RWPE2 (cell line): ENCODE results near the gene PMCH.

Source experiments
- ATAC-seq: fragments of 200-7000 bp; cut with Tn5 transposase; 3 replicates; pipeline ENCODE4 v1.9.1; 2021; ENCODE audit warnings: low read depth
- DNase-seq: peaks from one replicate; pipeline ENCODE4 v3.0.0-alpha.2; 2020; ENCODE audit warnings: low spot score
- H3K27ac ChIP-seq: fragments of 450-650 bp; 2 replicates; pipeline ENCODE4 v1.5.1; 2017; ENCODE audit warnings: mild to moderate bottlenecking; ENCODE audit not compliant: poor library complexity, severe bottlenecking
- H3K27me3 ChIP-seq: fragments of 250-450 bp; sonication (Bioruptor Pico); 2 replicates; pipeline ENCODE4 v1.5.1; 2021; ENCODE audit warnings: mild to moderate bottlenecking, moderate library complexity; ENCODE audit not compliant: insufficient read depth, poor library complexity, severe bottlenecking
- H3K36me3 ChIP-seq: fragments of 250-450 bp; sonication (Bioruptor Pico); 2 replicates; pipeline ENCODE4 v1.5.1; 2020; ENCODE audit warnings: low read depth, mild to moderate bottlenecking, moderate library complexity
- H3K4me1 ChIP-seq: fragments of 250-450 bp; sonication (Bioruptor Pico); 2 replicates; pipeline ENCODE4 v1.5.1; 2021; ENCODE audit warnings: mild to moderate bottlenecking, moderate library complexity; ENCODE audit not compliant: insufficient read depth, poor library complexity, severe bottlenecking
- H3K4me3 ChIP-seq: fragments of 250-450 bp; sonication (Bioruptor Pico); 2 replicates; pipeline ENCODE4 v1.5.1; 2021; ENCODE audit warnings: mild to moderate bottlenecking, moderate library complexity; ENCODE audit not compliant: severe bottlenecking
- H3K9me3 ChIP-seq: fragments of 250-450 bp; sonication (Bioruptor Pico); 2 replicates; pipeline ENCODE4 v1.5.1; 2021; ENCODE audit warnings: mild to moderate bottlenecking, moderate library complexity; ENCODE audit not compliant: severe bottlenecking
- CTCF ChIP-seq: fragments of 450-650 bp; IDR thresholded peaks from one replicate; pipeline ENCODE4 v1.5.1; 2017; ENCODE audit warnings: mild to moderate bottlenecking, moderate library complexity; ENCODE audit not compliant: poor library complexity, severe bottlenecking

The PMCH gene

GRCh38 chr12:102227954-102228353 is 30.3 kb upstream of the PMCH start:
- no peaks in the 10 kb centered on the region for H3K4me1 ChIP-seq
- no peak overlapping the region for H3K27ac ChIP-seq
- no peaks in the 10 kb centered on the region for H3K9me3 ChIP-seq
- no peak for DNase-seq
- no peaks in the 10 kb centered on the region for H3K36me3 ChIP-seq
- ATAC-seq, result no peak
- H3K27me3 ChIP-seq, result no peaks in the 10 kb centered on the region
- no peak for TF ChIP-seq CTCF
- no peak overlapping the region for H3K4me3 ChIP-seq

- ATAC-seq (no peak), DNase-seq (no peak)
- H3K27ac ChIP-seq, result no peak overlapping the region
- TF ChIP-seq CTCF, result no peak
- H3K9me3 ChIP-seq, result no peaks in the 10 kb centered on the region
- H3K4me1 ChIP-seq, result no peaks in the 10 kb centered on the region
- no peaks in the 10 kb centered on the region for H3K27me3 ChIP-seq
- H3K36me3 ChIP-seq, result no peaks in the 10 kb centered on the region
- no peak overlapping the region for H3K4me3 ChIP-seq
These were observed 23.1 kb upstream of the PMCH start for GRCh38 chr12:102220736-102221135.

- no peaks in the 10 kb centered on the region for H3K27me3 ChIP-seq
- H3K36me3 ChIP-seq, result no peaks in the 10 kb centered on the region
- no peak overlapping the region for H3K27ac ChIP-seq
- TF ChIP-seq CTCF, result no peak
- no peaks in the 10 kb centered on the region for H3K9me3 ChIP-seq
- no peaks in the 10 kb centered on the region for H3K4me1 ChIP-seq
- ATAC-seq, result peak; percentile 31; the same call in 1 of the 3 replicates
- no peak for DNase-seq
- H3K4me3 ChIP-seq, result no peak overlapping the region
These were observed 18.5 kb upstream of the PMCH start for GRCh38 chr12:102215992-102216691.

GRCh38 chr12:102204025-102204424 is 6.4 kb upstream of the PMCH start:
- Histone ChIP-seq H3K4me3 (no peak overlapping the region), H3K9me3 (peaks cover 3% of the 10 kb centered on the region), H3K27me3 (no peaks in the 10 kb centered on the region), H3K36me3 (peaks cover 9% of the 10 kb centered on the region), H3K4me1 (no peaks in the 10 kb centered on the region), H3K27ac (no peak overlapping the region)
- no peak for TF ChIP-seq CTCF
- no peak for ATAC-seq
- no peak for DNase-seq

- no peak overlapping the region for H3K27ac ChIP-seq
- H3K9me3 ChIP-seq, result no peaks in the 10 kb centered on the region
- no peak overlapping the region for H3K4me3 ChIP-seq
- H3K27me3 ChIP-seq, result no peaks in the 10 kb centered on the region
- ATAC-seq (no peak), DNase-seq (no peak)
- H3K36me3 ChIP-seq, result peaks cover 9% of the 10 kb centered on the region
- no peak for TF ChIP-seq CTCF
- no peaks in the 10 kb centered on the region for H3K4me1 ChIP-seq
These were observed 4.9 kb upstream of the PMCH start for GRCh38 chr12:102202556-102202955.
